Activated T-cell treated with anti-CD3 and anti-CD28 coated beads, Interleukin-2, amount 50 U/mL, for 4 hours (primary cell): ENCODE measurements around the gene CDC5L. TPM values are rescaled to one million over a fixed set of nuclear protein-coding genes. Genes with fewer than 3 reads are reported as not detected.
"Not testable (repeated sequence)": the region's sequence is repeated elsewhere in the genome, so short reads cannot be mapped to it uniquely, and the experiment has no call there.

Experiments used
- ATAC-seq, 2 donors: fragments of 200-7000 bp; cut with Tn5 transposase; one replicate each; pipeline ENCODE4 v1.10.0; 2021
- DNase-seq: peaks from one replicate; pipeline ENCODE4 v3.0.0-alpha.2; 2020
- H3K27me3 Mint-ChIP-seq: one replicate; pipeline ENCODE4 v1.8.0; 2021; ENCODE audit warnings: low read depth, mixed read lengths
- H3K36me3 Mint-ChIP-seq: one replicate; pipeline ENCODE4 v1.8.0; 2022; ENCODE audit warnings: mixed read lengths; ENCODE audit not compliant: insufficient read depth
- H3K4me1 Mint-ChIP-seq: one replicate; pipeline ENCODE4 v1.8.0; 2021; ENCODE audit warnings: low read depth, mixed read lengths
- H3K4me3 Mint-ChIP-seq: one replicate; pipeline ENCODE4 v1.8.0; 2021; ENCODE audit warnings: mild to moderate bottlenecking, moderate library complexity, mixed read lengths
- H3K9me3 Mint-ChIP-seq: one replicate; pipeline ENCODE4 v1.8.0; 2021; ENCODE audit warnings: mixed read lengths
- total RNA-seq, 3 donors: library from RNA; stranded (reverse); gene quantifications; one replicate each; pipeline ENCODE4 v1.2.1, GENCODE V29; 2021

CDC5L gene
- total RNA-seq: 10 to 100 TPM; 23.5 to 24.5 (median 23.9) TPM

DNA sequence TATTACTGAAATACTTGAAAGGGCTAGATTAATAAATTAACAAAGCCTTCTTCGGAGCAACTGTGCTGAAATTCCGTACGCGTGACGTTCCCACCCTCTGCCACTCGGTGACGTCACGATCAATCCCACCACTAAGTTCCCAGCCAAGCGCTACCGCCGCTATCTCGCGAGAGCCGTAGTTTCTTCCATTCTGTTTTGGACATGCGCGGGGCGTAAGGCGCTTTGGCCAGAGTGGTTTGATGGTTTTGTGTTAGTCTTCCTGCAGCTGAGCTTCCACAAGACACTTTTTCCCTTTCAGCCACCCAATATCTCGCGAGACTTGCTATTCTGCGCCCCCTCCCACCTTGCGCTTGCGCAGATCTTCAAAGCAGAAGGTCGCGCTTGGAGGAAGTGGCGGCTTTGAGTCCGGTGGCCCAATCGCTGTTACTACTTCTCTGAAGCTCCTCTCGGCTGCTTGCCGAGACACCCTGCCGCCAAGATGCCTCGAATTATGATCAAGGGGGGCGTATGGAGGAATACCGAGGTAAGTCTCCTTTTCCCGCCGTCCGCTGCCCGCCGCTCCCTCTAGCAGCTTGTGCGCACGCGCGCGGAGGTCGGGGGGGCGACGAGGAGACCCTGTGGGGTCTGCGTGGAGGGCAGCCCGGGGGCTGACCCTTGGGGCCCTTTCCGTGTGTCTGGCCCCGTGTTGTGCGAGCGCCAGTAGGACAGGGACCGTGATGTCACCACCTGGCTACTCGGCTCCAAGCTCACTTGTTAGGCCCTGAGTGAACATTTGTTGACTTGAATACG is at the start of gene CDC5L:
Gene CDC5L (plus strand): TSS at position 361 of the 789 bp plus-strand sequence. CDS start 118 bp downstream, at position 479.
- no peaks in the 10 kb centered on the region for H3K9me3 Mint-ChIP-seq
- ATAC-seq (peak; percentile 94 to 95), DNase-seq (peak; percentile 88)
- H3K4me3 Mint-ChIP-seq: peak within 1 kb of the TSS; percentile 93
- peaks cover 24% of the 10 kb centered on the region for H3K36me3 Mint-ChIP-seq
- H3K4me1 Mint-ChIP-seq: peaks cover 37% of the 10 kb centered on the region
- no peaks in the 10 kb centered on the region for H3K27me3 Mint-ChIP-seq

DNA sequence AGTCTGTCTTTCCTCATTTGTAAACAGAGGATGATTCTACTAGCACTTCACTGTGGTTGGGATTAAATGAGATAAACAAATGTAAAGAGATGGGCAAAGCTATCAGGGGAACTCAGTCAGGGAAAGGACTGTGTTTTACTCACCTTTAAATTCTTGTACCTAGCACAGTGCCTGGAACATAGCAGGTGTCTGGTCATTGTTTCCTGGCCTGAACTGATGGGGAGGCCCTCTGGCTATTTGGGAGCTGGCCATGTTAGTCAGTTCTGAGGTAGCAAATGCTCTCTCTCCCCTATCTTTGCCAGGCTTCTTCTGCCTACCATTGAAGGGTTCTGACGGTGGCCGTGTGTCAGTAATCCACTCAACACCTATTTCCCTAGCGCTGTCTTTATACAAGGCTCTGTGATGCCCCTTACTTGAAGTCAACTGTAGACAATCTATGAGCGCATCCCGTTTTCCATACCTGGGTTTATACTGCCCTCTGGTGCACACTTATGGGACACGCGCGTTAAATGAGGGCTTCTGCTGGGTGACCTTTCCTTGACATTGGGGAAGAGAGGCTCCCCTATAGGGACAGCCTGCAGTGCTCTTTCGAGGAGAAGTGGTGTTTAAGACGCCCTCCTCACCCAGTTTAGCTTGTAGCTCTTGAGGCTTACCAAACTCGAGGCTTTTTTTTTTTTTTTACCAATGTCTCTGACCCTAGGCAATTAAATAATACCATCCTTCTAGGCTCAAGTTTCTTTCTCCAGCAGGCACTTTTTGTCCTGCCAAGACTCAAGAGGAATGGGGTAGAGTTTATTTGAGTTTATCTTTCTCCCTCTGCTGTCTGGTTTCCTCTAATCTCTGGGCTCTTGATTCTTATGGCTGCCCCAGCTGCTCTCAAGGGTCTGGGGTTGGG is 49.0 kb upstream of the CDC5L start:
- Mint-ChIP-seq H3K4me1 (no peaks in the 10 kb centered on the region), H3K27me3 (peaks cover 29% of the 10 kb centered on the region), H3K36me3 (no peaks in the 10 kb centered on the region), H3K9me3 (no peaks in the 10 kb centered on the region), H3K4me3 (no peak overlapping the region)
- peak; percentile 61 for DNase-seq
- ATAC-seq: peak; percentile 77 to 83

DNA sequence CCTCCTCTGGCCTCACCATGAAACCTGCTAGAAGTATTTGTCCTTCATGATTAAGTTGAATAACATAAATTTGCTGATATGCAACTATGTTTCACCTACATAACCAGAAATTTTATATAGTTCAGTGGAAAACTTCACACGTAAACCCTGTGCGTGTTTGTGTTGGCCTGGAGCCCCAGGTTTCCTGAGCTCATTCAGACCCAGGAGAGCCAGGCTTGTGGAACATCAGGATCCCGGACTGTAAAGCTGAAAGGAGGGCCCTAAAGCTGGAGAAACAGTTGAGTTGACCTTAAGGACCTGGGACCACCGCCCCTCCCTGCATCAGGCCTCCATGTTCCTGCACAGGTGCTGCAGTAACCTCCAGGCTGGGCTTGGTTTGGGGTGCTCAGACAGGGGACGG is 48.2 kb upstream of the CDC5L start:
- no peak for ATAC-seq
- Mint-ChIP-seq H3K4me1 (no peaks in the 10 kb centered on the region), H3K36me3 (no peaks in the 10 kb centered on the region), H3K9me3 (no peaks in the 10 kb centered on the region), H3K27me3 (peaks cover 37% of the 10 kb centered on the region), H3K4me3 (no peak overlapping the region)
- no peak for DNase-seq

DNA sequence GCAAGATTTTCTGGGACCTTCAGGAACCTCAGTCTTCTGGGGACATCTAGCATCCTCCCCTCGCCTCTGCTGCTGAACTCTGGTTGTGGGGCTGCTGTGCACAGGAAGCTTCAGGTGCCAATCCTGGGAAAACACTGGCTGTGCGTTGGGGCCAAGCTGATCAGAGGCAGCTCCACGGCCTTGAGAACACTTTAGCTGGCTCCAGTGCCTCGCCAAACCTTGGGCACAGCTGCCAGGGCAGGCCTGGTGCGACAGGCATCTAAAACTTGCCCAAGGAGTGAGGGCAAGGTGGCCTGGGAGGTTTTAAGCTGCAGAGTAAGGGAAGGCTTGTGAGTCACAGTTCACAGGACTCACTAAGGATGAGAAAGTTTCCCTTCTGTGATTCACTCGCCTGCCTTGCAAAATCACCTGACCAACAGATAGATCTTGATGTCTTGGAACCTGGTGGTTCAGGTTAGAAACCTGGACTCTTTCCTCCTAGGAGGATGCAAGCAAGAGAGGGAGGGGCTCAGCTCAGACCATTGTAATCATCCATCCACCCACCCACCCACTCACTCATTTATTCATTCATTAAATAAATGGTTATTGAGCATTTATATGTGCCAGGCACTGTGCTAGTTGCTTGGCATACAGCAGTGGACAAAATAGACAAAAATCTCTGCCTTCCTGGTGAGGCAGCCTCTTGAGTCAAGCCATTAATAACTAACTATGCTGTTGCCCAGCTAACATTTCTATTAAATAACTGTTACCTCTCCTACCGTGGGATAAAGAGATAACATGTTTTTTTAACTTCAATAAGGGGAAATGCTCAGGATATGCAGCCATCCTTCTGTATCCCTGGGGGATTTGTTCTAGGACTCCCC is 47.5 kb upstream of the CDC5L start:
- ATAC-seq: peak; percentile 67 to 74
- DNase-seq: no peak
- H3K27me3 Mint-ChIP-seq: peaks cover 44% of the 10 kb centered on the region
- no peaks in the 10 kb centered on the region for H3K9me3 Mint-ChIP-seq
- H3K36me3 Mint-ChIP-seq: no peaks in the 10 kb centered on the region
- H3K4me3 Mint-ChIP-seq: no peak overlapping the region
- no peaks in the 10 kb centered on the region for H3K4me1 Mint-ChIP-seq

DNA sequence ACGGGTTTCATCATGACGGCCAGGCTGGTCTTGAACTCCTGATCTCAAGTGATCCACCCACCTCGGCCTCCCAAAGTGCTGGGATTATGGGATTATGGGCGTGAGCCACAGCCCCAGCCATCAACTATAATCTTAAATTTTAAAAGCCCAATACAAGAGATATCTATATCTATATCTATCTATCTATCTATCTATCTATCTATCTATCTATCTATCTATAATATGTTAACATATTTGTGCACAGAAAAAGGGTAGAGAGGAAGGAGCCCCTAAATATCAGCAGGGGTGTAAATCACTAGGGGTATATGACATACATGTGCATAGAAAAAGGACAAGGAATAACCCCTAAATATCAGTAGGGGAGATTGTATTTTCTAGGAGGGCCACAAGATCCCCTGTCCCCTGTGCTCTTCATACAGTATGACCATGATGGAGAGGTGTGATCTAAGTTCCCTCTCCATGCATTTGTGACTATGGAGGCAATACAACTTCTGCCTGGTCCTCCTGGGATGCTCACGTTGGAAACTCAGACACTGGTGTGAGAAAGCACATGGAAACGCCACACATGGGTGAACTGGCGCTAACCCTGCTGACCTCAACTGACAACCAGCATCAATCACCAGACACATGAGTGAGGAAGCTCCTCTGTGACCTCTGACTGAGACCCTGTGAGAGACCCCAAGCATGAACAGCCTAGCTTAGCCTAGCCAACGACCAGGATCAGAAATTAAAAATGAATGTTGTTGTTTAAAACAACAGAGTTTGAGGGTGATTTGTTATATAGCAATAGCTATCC is 46.2 kb upstream of the CDC5L start:
- no peaks in the 10 kb centered on the region for H3K36me3 Mint-ChIP-seq
- no peaks in the 10 kb centered on the region for H3K9me3 Mint-ChIP-seq
- H3K27me3 Mint-ChIP-seq: peaks cover 49% of the 10 kb centered on the region
- H3K4me3 Mint-ChIP-seq: no peak overlapping the region
- no peaks in the 10 kb centered on the region for H3K4me1 Mint-ChIP-seq
- DNase-seq (no peak), ATAC-seq (no peak)

DNA sequence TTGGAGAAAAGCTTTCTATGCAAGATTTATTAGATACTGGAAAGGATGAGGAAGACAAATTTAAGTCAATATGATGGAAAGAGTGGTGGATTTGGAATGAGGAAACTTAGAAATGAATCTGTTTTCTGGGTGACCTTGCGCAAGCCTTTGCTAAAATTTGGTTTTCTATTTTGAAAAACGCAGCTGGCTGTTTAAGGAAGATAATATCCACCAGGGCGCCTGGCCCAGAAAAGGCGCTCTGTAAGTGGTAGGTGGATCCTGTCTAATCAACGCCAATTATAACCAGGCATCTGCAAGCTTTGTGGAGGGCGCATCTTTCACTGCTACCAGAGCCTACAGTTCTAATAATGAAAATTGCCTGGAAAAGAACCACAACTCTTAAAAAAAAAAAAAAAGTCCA is 45.5 kb upstream of the CDC5L start:
- Mint-ChIP-seq H3K36me3 (no peaks in the 10 kb centered on the region), H3K9me3 (no peaks in the 10 kb centered on the region), H3K27me3 (peaks cover 56% of the 10 kb centered on the region), H3K4me1 (no peaks in the 10 kb centered on the region), H3K4me3 (no peak overlapping the region)
- ATAC-seq (no peak), DNase-seq (no peak)

DNA sequence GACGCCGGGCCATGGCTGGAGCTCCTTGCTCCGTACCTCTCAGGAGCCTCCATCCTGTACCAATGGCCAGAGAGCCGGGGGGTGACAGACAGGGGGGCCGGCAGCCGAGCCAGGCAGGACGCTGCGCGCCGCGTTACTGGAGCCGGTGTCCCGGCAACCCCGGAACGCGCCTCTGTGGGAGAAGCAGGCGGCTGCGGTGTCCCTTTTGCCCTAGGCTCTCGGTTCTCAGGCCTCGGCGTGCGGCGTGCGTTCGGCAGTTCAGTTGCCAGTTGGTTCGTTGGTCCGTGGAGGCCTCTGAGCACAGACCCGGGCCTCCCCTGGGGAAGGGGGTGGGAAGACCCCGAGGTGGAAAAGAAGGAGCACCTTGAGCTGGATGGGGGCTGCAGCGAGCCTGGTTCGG is 45.0 kb upstream of the CDC5L start, which contains the start of gene SPATS1:
Gene SPATS1 (plus strand): TSS at position 162 of the 400 bp plus-strand sequence. CDS start 446 bp downstream, outside the sequence.
- Mint-ChIP-seq H3K27me3 (peaks cover 57% of the 10 kb centered on the region), H3K36me3 (no peaks in the 10 kb centered on the region), H3K9me3 (no peaks in the 10 kb centered on the region), H3K4me1 (no peaks in the 10 kb centered on the region), H3K4me3 (no peak within 1 kb of the TSS)
- DNase-seq (no peak), ATAC-seq (no peak)

DNA sequence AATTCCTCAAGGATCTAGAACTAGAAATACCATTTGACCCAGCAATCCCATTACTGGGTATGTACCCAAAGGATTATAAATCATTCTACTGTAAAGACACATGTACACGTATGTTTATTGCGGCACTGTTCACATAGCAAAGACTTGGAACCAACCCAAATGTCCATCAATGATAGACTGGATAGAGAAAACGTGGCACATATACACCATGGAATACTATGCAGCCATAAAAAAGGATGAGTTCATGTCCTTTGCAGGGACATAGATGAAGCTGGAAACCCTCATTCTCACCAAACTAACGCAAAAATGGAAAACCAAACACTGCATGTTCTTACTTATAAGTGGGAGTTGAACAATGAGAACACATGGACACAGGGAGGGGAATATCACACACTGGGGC is 40.7 kb upstream of the CDC5L start:
- peaks cover 43% of the 10 kb centered on the region for H3K27me3 Mint-ChIP-seq
- not testable (repeated sequence) for H3K9me3 Mint-ChIP-seq, ATAC-seq

DNA sequence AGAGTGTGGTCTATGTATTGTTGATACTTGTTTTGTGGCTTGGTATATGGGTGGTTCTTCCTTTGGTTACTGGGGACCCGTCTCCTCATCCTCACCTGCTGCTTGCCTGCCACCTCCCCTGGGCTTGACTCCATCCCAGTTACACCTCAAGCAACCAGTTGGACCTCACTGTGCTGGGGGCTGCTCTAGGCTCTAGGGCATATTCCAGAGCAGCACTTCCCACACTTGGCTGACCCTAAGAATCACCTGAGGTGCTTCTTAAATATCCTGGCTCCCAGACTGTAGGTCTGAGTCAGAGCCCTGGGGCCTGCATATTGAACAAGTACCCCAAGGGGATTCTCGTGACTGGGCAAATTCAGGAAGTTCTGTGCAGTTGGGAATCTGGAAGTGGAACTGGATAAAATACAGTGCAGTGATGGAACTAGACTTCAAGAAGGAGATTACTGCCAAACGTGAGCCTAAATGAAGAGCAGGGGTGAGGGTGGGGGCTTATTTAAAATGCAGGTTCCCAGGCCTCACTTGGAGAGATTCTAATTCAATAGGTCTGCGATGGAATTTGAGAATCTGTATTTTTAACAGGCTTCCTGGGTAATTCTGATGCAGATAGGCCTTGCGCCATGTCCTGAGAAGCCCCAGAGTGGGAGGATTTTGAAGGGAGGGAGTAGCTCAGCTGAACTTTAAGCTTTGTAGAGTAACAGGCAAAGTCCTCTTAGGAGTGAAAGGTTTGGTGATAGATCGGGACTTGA is 37.4 kb upstream of the CDC5L start:
- Mint-ChIP-seq H3K9me3 (no peaks in the 10 kb centered on the region), H3K4me1 (no peaks in the 10 kb centered on the region), H3K27me3 (peaks cover 12% of the 10 kb centered on the region), H3K36me3 (no peaks in the 10 kb centered on the region), H3K4me3 (no peak overlapping the region)
- no peak for ATAC-seq
- DNase-seq: no peak

More for the DNA sequence above, 40.7 kb upstream of the CDC5L start:
- not testable (repeated sequence) for H3K4me3 Mint-ChIP-seq, H3K36me3 Mint-ChIP-seq, H3K4me1 Mint-ChIP-seq, DNase-seq

DNA sequence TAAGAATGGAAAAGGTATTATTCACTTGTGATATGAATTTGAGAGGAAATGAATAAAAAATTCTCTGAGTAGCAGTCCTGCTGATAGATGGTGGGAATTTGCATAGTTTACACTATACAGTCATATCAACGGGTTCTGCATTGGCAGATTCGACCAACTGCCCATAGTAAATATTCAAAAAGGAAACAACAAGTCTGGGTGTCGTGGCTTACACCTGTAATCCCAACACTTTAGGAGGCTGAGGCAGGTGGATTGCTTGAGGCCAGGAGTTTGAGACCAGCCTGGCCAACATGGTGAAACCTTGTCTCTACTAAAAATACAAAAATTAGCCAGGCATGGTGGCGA is 36.9 kb upstream of the CDC5L start:
- not testable (repeated sequence) for H3K36me3 Mint-ChIP-seq, H3K4me1 Mint-ChIP-seq, H3K4me3 Mint-ChIP-seq, DNase-seq, ATAC-seq, H3K27me3 Mint-ChIP-seq, H3K9me3 Mint-ChIP-seq

DNA sequence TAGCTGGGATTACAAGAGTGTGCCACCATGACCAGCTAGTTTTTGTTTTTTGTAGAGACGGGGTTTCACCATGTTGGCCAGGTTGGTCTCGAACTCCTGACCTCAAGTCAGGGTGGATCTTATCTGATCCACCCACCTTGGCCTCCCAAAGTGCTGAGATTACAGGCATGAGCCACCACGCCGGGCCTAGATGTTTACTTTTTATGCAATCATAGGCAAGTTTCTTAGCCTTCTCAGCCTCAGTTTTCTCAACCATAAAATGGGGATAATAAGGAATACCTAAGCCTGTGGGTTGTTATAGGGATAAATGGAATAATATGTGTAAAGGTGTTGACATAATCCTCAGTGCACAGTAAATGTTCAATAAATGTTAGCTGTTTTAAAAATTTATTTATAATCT is 35.2 kb upstream of the CDC5L start:
- ATAC-seq: no peak

DNA sequence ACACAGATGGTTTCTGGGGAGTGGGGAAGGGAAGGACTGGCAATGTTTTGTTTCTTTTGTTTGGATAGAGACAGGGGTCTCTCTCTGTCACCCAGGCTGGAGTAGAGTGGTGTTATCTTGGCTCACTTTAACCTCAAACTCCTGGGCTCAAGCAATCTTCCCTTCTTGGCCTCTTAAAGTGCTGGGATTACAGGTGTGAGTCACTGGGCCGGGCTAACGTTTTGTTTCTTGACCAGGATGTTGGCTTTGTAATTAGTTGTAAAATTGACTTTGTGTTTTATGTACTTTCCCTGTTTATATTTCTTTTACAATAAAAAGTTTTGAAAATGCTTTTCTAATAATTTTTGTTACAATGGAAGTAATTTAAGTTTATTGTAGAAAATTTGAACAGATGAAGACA is 34.2 kb upstream of the CDC5L start:
- no peak overlapping the region for H3K4me3 Mint-ChIP-seq

More for the DNA sequence above, 35.2 kb upstream of the CDC5L start:
- Mint-ChIP-seq H3K4me1 (no peaks in the 10 kb centered on the region), H3K4me3 (no peak overlapping the region), H3K36me3 (peaks cover 2% of the 10 kb centered on the region), H3K9me3 (peaks cover 4% of the 10 kb centered on the region), H3K27me3 (peaks cover 7% of the 10 kb centered on the region)
- DNase-seq: no peak

DNA sequence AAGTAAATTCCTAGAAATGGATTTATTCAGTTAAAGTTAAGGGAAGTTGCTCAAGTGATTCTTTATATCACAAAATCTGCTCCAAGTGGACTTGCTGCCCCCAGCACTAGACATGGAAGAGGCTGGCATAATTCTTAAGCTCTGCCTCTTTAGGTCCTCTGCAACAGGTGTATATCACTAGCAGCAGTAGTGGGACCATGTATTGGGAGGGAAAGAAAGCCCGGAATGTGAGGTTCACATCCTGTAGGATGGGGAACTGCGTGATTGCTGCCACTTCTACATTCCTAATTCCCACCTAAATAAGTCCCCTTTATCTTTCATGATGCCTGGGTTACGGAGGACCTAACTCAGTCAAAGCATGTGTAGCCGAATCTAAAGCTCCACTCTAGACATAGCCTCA is 31.9 kb upstream of the CDC5L start:
- H3K36me3 Mint-ChIP-seq: peaks cover 2% of the 10 kb centered on the region
- H3K9me3 Mint-ChIP-seq: peaks cover 4% of the 10 kb centered on the region
- no peak overlapping the region for H3K4me3 Mint-ChIP-seq
- H3K27me3 Mint-ChIP-seq: peaks cover 12% of the 10 kb centered on the region
- DNase-seq (no peak), ATAC-seq (no peak)
- H3K4me1 Mint-ChIP-seq: no peaks in the 10 kb centered on the region

More for the DNA sequence above, 34.2 kb upstream of the CDC5L start:
- Mint-ChIP-seq H3K27me3 (peaks cover 7% of the 10 kb centered on the region), H3K4me1 (no peaks in the 10 kb centered on the region), H3K9me3 (peaks cover 4% of the 10 kb centered on the region), H3K36me3 (peaks cover 2% of the 10 kb centered on the region)
- DNase-seq: no peak
- no peak for ATAC-seq
